GM12873 (cell line): Measurements from ENCODE around the gene CTNND1.

Source experiments
- TF ChIP-seq, protein P1 (sequence below): IDR thresholded peaks from 2 replicates; pipeline ENCODE4 v1.5.1; 2012; ENCODE audit warnings: low read depth, mild to moderate bottlenecking, moderate library complexity, low read length, control low read depth; ENCODE audit not compliant: insufficient read depth; ENCODE audit errors: missing control alignments

The CTNND1 gene

DNA sequence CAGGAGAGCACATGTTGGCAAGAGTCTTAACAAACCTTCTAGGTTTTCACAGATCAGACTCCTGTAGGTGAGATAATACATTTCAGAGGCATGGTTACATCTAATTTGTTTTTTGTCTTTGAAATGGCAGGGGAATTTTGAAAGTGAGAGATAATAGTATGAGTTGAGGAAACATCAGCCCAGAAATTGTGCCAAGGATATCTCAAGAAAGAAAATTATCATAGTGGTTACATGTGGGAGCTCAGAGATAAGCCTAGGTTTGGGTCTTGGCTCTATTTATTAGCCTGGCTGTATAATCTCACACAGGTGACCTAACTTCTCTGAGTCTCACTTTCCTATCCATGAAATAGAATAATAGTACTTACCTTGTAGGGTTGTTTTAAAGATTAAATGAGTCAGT lies 10.4 kb upstream of the CTNND1 start:
- TF ChIP-seq, protein P1, sequence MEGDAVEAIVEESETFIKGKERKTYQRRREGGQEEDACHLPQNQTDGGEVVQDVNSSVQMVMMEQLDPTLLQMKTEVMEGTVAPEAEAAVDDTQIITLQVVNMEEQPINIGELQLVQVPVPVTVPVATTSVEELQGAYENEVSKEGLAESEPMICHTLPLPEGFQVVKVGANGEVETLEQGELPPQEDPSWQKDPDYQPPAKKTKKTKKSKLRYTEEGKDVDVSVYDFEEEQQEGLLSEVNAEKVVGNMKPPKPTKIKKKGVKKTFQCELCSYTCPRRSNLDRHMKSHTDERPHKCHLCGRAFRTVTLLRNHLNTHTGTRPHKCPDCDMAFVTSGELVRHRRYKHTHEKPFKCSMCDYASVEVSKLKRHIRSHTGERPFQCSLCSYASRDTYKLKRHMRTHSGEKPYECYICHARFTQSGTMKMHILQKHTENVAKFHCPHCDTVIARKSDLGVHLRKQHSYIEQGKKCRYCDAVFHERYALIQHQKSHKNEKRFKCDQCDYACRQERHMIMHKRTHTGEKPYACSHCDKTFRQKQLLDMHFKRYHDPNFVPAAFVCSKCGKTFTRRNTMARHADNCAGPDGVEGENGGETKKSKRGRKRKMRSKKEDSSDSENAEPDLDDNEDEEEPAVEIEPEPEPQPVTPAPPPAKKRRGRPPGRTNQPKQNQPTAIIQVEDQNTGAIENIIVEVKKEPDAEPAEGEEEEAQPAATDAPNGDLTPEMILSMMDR = no peak

DNA sequence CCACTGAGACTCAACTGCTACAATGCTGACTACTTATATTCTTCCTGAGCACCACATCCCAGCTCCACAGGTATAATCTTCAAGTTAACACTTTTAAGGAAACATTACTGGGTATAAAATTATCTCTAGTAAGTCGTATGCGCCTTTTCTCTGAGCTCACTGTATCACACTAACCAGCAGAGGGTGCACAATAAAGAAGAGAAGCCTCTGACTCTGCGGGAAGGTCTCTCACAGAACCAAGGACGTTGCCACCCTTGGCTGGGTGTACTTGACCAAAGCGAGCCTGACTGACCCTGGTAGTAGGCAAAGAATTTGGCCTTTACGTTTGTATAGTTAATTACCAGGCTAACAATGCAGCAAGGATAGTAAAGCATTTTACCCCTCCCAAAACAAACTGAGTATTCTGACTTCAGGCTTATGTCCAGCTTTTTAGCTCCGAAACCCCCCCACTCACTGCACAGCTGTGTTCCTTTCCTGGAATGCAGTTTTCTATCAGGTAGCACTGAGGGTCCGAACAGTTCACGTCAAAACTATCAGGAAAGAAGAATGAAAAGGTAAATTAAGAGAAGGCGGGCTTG lies 9.8 kb upstream of the CTNND1 start, which contains the start of gene BTBD18:
Gene BTBD18, minus strand, starts transcription at position 144 of the 578 bp plus-strand sequence. CDS start 631 bp downstream, outside the sequence.
- TF ChIP-seq, protein P1 = peak; percentile 46

DNA sequence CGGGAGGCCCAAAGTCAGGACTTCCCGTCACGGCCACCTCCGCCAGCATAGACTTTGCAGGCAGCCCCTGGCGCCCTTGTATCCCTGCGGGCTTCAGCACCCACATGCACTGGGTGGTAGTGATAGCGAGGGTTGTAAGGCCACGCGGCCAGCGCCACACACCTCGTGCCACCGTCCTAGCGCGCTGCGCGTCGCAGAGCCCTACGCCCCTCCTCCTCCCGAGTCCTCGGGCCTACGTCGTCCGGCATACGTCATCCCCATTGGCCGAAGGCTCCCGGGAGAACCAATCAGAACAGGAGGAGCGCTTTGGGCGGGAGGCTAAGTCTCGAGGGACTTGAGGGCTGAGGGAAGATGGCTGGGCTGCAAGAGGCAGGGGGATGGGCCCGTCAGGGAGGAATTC lies 8.6 kb upstream of the CTNND1 start:
- TF ChIP-seq, protein P1 = no peak

DNA sequence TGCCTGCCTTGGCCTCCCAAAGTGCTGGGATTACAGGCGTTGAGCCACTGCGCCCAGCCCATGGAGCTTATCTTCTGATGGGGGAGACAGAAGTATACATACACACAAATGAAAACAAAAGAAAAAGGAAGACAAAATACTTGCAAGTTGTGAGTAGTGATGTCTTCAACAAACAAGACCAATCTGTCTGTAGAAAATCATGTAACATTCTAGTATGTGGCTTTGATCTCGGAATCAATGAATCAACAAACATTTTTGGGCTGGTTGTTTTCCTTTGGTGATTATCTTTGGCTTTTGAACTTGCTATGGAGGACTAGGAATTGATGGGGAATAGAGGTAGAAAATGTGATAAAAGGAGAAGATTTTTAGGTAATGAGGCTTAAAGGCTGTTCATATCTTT lies 3.4 kb upstream of the CTNND1 start:
- TF ChIP-seq, protein P1 = no peak

DNA sequence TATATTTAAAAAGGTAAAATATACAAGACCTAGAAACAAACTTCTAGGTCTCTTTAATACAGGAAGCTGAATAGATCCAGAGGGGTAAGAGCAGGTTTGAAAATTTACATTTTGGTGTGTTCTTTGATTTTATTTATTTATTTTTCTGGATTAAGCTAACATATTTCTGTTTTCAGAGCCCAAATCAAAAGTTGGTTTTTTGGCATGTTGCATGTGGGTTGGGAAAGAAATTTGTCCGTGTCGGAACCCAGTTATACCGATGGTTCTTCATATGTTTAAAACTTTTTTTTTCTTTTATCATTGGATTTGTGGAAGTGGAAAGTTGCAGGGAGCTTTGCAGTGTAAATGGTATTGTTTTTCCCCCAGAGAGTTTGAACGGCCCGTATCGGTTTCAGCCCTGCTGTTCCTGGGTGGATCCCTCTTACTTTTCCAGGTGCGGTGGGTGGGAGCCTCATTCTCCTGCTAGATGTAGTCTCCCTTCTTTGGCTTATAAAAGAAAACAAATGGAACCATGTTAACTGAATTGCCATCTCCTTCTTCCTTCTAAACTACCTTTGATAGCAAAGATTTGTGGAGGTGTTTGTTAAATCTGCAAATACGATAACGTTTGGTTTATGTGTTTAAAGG lies 746 bp downstream of the CTNND1 start:
- TF ChIP-seq, protein P1 = no peak

DNA sequence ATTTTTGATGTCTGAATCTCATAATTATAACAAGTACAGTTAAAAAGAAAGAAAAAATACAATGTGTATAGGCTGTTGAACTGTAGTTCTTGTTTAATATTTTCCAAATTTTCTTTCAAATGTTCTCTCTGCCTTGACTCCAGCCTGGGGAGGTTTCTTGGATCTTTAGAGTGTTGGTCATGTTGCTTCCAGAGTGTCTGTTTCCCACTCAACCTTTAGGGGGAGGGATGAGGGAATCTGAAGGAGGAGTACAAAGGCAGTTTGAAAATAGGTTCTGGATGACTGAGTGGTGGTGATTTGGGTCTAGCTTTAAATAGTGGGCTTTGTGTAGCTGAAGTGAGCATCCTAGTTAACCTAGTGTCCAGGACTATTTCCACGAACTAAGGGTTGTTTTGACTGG lies 2.0 kb downstream of the CTNND1 start:
- TF ChIP-seq, protein P1 = no peak

DNA sequence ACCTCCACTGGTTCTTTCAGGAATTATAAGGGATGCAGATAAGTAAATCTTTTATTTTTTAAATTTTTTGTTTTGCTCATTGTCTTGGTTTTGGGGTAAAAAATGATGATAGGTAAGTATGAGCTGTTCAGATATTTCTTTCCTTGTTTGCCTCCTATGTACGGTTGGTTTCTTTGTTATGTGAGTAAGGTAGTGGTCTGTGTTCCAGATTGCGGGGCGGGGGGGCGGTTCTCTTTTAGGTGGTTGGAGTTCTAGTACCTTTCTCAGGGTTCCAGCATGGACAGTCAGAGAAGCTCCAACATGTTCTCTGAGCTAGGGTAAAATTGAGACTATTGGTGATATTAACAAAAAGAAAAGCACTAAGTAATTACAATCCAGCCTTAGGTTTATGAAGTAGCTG lies 2.4 kb downstream of the CTNND1 start:
- TF ChIP-seq, protein P1 = no peak
